ENCODE measurements around the gene MINDY4. TPM values are rescaled to one million over a fixed set of nuclear protein-coding genes. Genes with fewer than 3 reads are reported as not detected.

MINDY4 gene
- total RNA-seq, 5 donors from 2014 or later (not counting 1 experiment from before 2014, with no cell fraction given): 0.60 to 1.7 (median 1.2) TPM

GRCh38 chr7:30727061-30727945 lies 43.9 kb upstream of the MINDY4 start:
- ATAC-seq (replicated peaks in 1 of 4): peak; percentile 92 to 95 (median 93)
- no peaks in the 10 kb centered on the region for H3K9me3 Mint-ChIP-seq
- no peaks in the 10 kb centered on the region for H3K27me3 Mint-ChIP-seq
- peak; percentile 30 to 77 (median 63) for DNase-seq
- peaks cover 62 to 72% (median 68%) of the 10 kb centered on the region in 3 donors for H3K4me1 Mint-ChIP-seq
- peak overlapping the region; percentile 78 to 89 (median 83) for H3K4me3 Mint-ChIP-seq
- ChIA-PET CTCF (interaction anchor here (0.9 to 2.5 kb wide), 5 partner anchors 11 to 26 kb away, joined by 3 to 33 read pairs (median 4); no protein-coding TSS in a partner anchor), POLR2A (no interaction called here)
- H3K27ac Mint-ChIP-seq: peak overlapping the region; percentile 96 to 98
- H3K9me3 ChIP-seq: no peaks in the 10 kb centered on the region
- H3K4me1 ChIP-seq (ENCODE audit: control insufficient read depth in 1 of 2, extremely low read depth in 1 of 2, insufficient read depth in 2 of 2, low read length in 2 of 2): peaks cover 30 to 67% of the 10 kb centered on the region in 2 experiments
- H3K27ac ChIP-seq (ENCODE audit: low read length): peak overlapping the region; percentile 71
- peaks cover 0 to 2% of the 10 kb centered on the region in 2 experiments for H3K27me3 ChIP-seq (replicated peaks in 1 of 2; ENCODE audit: control insufficient read depth in 2 of 2, extremely low read depth in 1 of 2, insufficient read depth in 2 of 2, low read length in 1 of 2)
- peaks cover 4% of the 10 kb centered on the region for H3K36me3 Mint-ChIP-seq
- 20% methylated on average over 1 of the region's 8 CpGs for WGBS (ENCODE audit: insufficient coverage)
- no peaks in the 10 kb centered on the region for H3K36me3 ChIP-seq (ENCODE audit: control insufficient read depth in 2 of 2, extremely low read depth in 1 of 2, insufficient read depth in 1 of 2, low read length in 1 of 2)
- H3K4me3 ChIP-seq (ENCODE audit: control insufficient read depth in 1 of 2, extremely low read depth in 1 of 2, low read length in 1 of 2): peak overlapping the region; percentile 61 to 65

GRCh38 chr7:30728591-30729100 lies 42.6 kb upstream of the MINDY4 start:
- Mint-ChIP-seq H3K9me3 (no peaks in the 10 kb centered on the region), H3K4me3 (peak overlapping the region in 2 of 3 donors; percentile 15 to 83), H3K27me3 (no peaks in the 10 kb centered on the region), H3K4me1 (peaks cover 65 to 80% (median 70%) of the 10 kb centered on the region in 3 donors), H3K36me3 (peaks cover 4% of the 10 kb centered on the region), H3K27ac (peak overlapping the region; percentile 96 to 98)
- Histone ChIP-seq H3K36me3 (ENCODE audit: control insufficient read depth in 2 of 2, extremely low read depth in 1 of 2, insufficient read depth in 1 of 2, low read length in 1 of 2) (no peaks in the 10 kb centered on the region), H3K27ac (ENCODE audit: low read length) (no peak overlapping the region), H3K4me1 (ENCODE audit: control insufficient read depth in 1 of 2, extremely low read depth in 1 of 2, insufficient read depth in 2 of 2, low read length in 2 of 2) (peaks cover 30 to 73% of the 10 kb centered on the region in 2 experiments), H3K4me3 (ENCODE audit: control insufficient read depth in 1 of 2, extremely low read depth in 1 of 2, low read length in 1 of 2) (no peak overlapping the region), H3K9me3 (no peaks in the 10 kb centered on the region), H3K27me3 (replicated peaks in 1 of 2; ENCODE audit: control insufficient read depth in 2 of 2, extremely low read depth in 1 of 2, insufficient read depth in 2 of 2, low read length in 1 of 2) (no peaks in the 10 kb centered on the region)
- DNase-seq (no peak), ATAC-seq (replicated peaks in 1 of 4) (no peak)
- ChIA-PET CTCF (interaction anchor here in 1 of 2 donors (0.6 kb wide), 1 partner anchor 129 kb away, joined by 6 read pairs; no protein-coding TSS in a partner anchor), POLR2A (no interaction called here)
- WGBS (ENCODE audit: insufficient coverage): 87% methylated on average over 6 of the region's 6 CpGs

- H3K4me1 ChIP-seq (ENCODE audit: control insufficient read depth in 1 of 2, extremely low read depth in 1 of 2, insufficient read depth in 2 of 2, low read length in 2 of 2): peaks cover 30 to 72% of the 10 kb centered on the region in 2 experiments
- DNase-seq: no peak
These were observed 41.6 kb upstream of the MINDY4 start for GRCh38 chr7:30729642-30730041.

GRCh38 chr7:30730097-30730496 lies 41.1 kb upstream of the MINDY4 start:
- Mint-ChIP-seq H3K4me1 (peaks cover 62 to 88% (median 68%) of the 10 kb centered on the region in 3 donors), H3K27me3 (no peaks in the 10 kb centered on the region), H3K27ac (peak overlapping the region; percentile 36 to 96), H3K9me3 (no peaks in the 10 kb centered on the region), H3K36me3 (no peaks in the 10 kb centered on the region), H3K4me3 (no peak overlapping the region)
- H3K27ac ChIP-seq (ENCODE audit: low read length): no peak overlapping the region
- no peak for DNase-seq
- H3K9me3 ChIP-seq: no peaks in the 10 kb centered on the region
- H3K27me3 ChIP-seq (replicated peaks in 1 of 2; ENCODE audit: control insufficient read depth in 2 of 2, extremely low read depth in 1 of 2, insufficient read depth in 2 of 2, low read length in 1 of 2): no peaks in the 10 kb centered on the region
- 100% methylated on average over 1 of the region's 2 CpGs for WGBS (ENCODE audit: insufficient coverage)
- H3K36me3 ChIP-seq (ENCODE audit: control insufficient read depth in 2 of 2, extremely low read depth in 1 of 2, insufficient read depth in 1 of 2, low read length in 1 of 2): no peaks in the 10 kb centered on the region
- no peak for ATAC-seq (replicated peaks in 1 of 4)
- H3K4me1 ChIP-seq (ENCODE audit: control insufficient read depth in 1 of 2, extremely low read depth in 1 of 2, insufficient read depth in 2 of 2, low read length in 2 of 2): peaks cover 30 to 72% of the 10 kb centered on the region in 2 experiments
- ChIA-PET POLR2A (no interaction called here), CTCF (interaction anchor here (1.1 to 1.5 kb wide), 3 partner anchors 9 to 12 kb away, joined by 3 to 5 read pairs (median 4); no protein-coding TSS in a partner anchor)
- H3K4me3 ChIP-seq (ENCODE audit: control insufficient read depth in 1 of 2, extremely low read depth in 1 of 2, low read length in 1 of 2): no peak overlapping the region

More at GRCh38 chr7:30729642-30730041, 41.6 kb upstream of the MINDY4 start:
- Mint-ChIP-seq H3K36me3 (peaks cover 3% of the 10 kb centered on the region), H3K27ac (peak overlapping the region in 1 of 2 donors; percentile 96), H3K4me1 (peaks cover 65 to 88% (median 69%) of the 10 kb centered on the region in 3 donors), H3K27me3 (no peaks in the 10 kb centered on the region), H3K9me3 (no peaks in the 10 kb centered on the region), H3K4me3 (no peak overlapping the region)
- ChIA-PET POLR2A (no interaction called here), CTCF (interaction anchor here (1.1 to 1.5 kb wide), 2 partner anchors 9 to 11 kb away, joined by 4 to 5 read pairs; no protein-coding TSS in a partner anchor)
- Histone ChIP-seq H3K27me3 (replicated peaks in 1 of 2; ENCODE audit: control insufficient read depth in 2 of 2, extremely low read depth in 1 of 2, insufficient read depth in 2 of 2, low read length in 1 of 2) (no peaks in the 10 kb centered on the region), H3K4me3 (ENCODE audit: control insufficient read depth in 1 of 2, extremely low read depth in 1 of 2, low read length in 1 of 2) (no peak overlapping the region), H3K27ac (ENCODE audit: low read length) (no peak overlapping the region), H3K9me3 (no peaks in the 10 kb centered on the region), H3K36me3 (ENCODE audit: control insufficient read depth in 2 of 2, extremely low read depth in 1 of 2, insufficient read depth in 1 of 2, low read length in 1 of 2) (no peaks in the 10 kb centered on the region)
- WGBS (ENCODE audit: insufficient coverage): 83% methylated on average over 1 of the region's 2 CpGs
- no peak for ATAC-seq (replicated peaks in 1 of 4)

GRCh38 chr7:30730996-30731395 lies 40.2 kb upstream of the MINDY4 start:
- Histone ChIP-seq H3K9me3 (no peaks in the 10 kb centered on the region), H3K36me3 (ENCODE audit: control insufficient read depth in 2 of 2, extremely low read depth in 1 of 2, insufficient read depth in 1 of 2, low read length in 1 of 2) (no peaks in the 10 kb centered on the region), H3K27me3 (replicated peaks in 1 of 2; ENCODE audit: control insufficient read depth in 2 of 2, extremely low read depth in 1 of 2, insufficient read depth in 2 of 2, low read length in 1 of 2) (no peaks in the 10 kb centered on the region), H3K27ac (ENCODE audit: low read length) (no peak overlapping the region), H3K4me1 (ENCODE audit: control insufficient read depth in 1 of 2, extremely low read depth in 1 of 2, insufficient read depth in 2 of 2, low read length in 2 of 2) (peaks cover 24 to 65% of the 10 kb centered on the region in 2 experiments), H3K4me3 (ENCODE audit: control insufficient read depth in 1 of 2, extremely low read depth in 1 of 2, low read length in 1 of 2) (no peak overlapping the region)
- H3K27me3 Mint-ChIP-seq: no peaks in the 10 kb centered on the region
- peak overlapping the region in 1 of 2 donors; percentile 50 for H3K27ac Mint-ChIP-seq
- ChIA-PET CTCF (interaction anchor here (0.9 to 1.5 kb wide), 3 partner anchors 8 to 11 kb away, joined by 3 to 5 read pairs (median 4); no protein-coding TSS in a partner anchor), POLR2A (no interaction called here)
- DNase-seq (no peak), ATAC-seq (replicated peaks in 1 of 4) (no peak)
- H3K9me3 Mint-ChIP-seq: no peaks in the 10 kb centered on the region
- no peaks in the 10 kb centered on the region for H3K36me3 Mint-ChIP-seq
- H3K4me3 Mint-ChIP-seq: peak overlapping the region in 1 of 3 donors; percentile 57
- peaks cover 56 to 81% (median 62%) of the 10 kb centered on the region in 3 donors for H3K4me1 Mint-ChIP-seq
- WGBS (ENCODE audit: insufficient coverage): 85% methylated on average over 3 of the region's 4 CpGs

- Histone ChIP-seq H3K4me3 (ENCODE audit: control insufficient read depth in 1 of 2, extremely low read depth in 1 of 2, low read length in 1 of 2) (no peak overlapping the region), H3K27ac (ENCODE audit: low read length) (no peak overlapping the region), H3K9me3 (no peaks in the 10 kb centered on the region), H3K36me3 (ENCODE audit: control insufficient read depth in 2 of 2, extremely low read depth in 1 of 2, insufficient read depth in 1 of 2, low read length in 1 of 2) (no peaks in the 10 kb centered on the region), H3K27me3 (replicated peaks in 1 of 2; ENCODE audit: control insufficient read depth in 2 of 2, extremely low read depth in 1 of 2, insufficient read depth in 2 of 2, low read length in 1 of 2) (no peaks in the 10 kb centered on the region), H3K4me1 (ENCODE audit: control insufficient read depth in 1 of 2, extremely low read depth in 1 of 2, insufficient read depth in 2 of 2, low read length in 2 of 2) (peaks cover 21 to 59% of the 10 kb centered on the region in 2 experiments)
- ATAC-seq (replicated peaks in 1 of 4) (no peak), DNase-seq (no peak)
- ChIA-PET POLR2A (no interaction called here), CTCF (interaction anchor here in 1 of 2 donors (0.9 kb wide), 1 partner anchor 8 kb away, joined by 4 read pairs; no protein-coding TSS in a partner anchor)
- Mint-ChIP-seq H3K27me3 (no peaks in the 10 kb centered on the region), H3K36me3 (no peaks in the 10 kb centered on the region), H3K9me3 (no peaks in the 10 kb centered on the region), H3K4me3 (peak overlapping the region in 1 of 3 donors; percentile 57), H3K4me1 (peaks cover 51 to 75% (median 56%) of the 10 kb centered on the region in 3 donors), H3K27ac (peak overlapping the region in 1 of 2 donors; percentile 50)
- WGBS (ENCODE audit: insufficient coverage): 13% methylated on average over 3 of the region's 11 CpGs
These were observed 39.6 kb upstream of the MINDY4 start for GRCh38 chr7:30731581-30731980.

All from T-cell (primary cell).